ENCODE measurements around the gene DOK5. TPM values are rescaled to one million over a fixed set of nuclear protein-coding genes. Genes with fewer than 3 reads are reported as not detected.

Gene DOK5
- total RNA-seq, 1 donor from 2014 or later = not detected

DNA sequence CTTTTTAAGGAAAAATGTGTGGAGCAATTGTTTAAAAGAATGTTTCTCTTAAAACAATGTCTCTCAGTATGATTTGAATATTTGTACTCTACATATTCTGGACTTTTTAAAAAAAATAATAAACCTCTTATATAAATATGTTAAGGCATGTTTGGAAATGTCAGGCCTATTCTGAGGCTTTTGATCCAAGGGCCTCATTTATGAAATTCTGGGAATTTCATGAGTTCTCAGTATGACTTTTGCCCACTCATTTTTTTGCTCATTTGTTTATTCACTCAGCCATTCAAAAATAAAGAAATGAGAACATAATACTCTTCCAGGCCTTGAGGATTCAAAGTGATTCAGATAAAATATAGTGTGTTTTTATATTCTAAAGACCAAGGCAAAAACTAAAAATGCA, 60.4 kb downstream of the DOK5 start:
- Histone ChIP-seq H3K36me3 (no peaks in the 10 kb centered on the region), H3K4me3 (no peak overlapping the region), H3K27ac (no peak overlapping the region), H3K9me3 (peaks cover 0 to 9% of the 10 kb centered on the region in 2 donors), H3K4me1 (no peaks in the 10 kb centered on the region), H3K27me3 (no peaks in the 10 kb centered on the region)
- DNase-seq (ENCODE audit: low spot score in 2 of 2) = no peak
- TF ChIP-seq, protein P1, sequence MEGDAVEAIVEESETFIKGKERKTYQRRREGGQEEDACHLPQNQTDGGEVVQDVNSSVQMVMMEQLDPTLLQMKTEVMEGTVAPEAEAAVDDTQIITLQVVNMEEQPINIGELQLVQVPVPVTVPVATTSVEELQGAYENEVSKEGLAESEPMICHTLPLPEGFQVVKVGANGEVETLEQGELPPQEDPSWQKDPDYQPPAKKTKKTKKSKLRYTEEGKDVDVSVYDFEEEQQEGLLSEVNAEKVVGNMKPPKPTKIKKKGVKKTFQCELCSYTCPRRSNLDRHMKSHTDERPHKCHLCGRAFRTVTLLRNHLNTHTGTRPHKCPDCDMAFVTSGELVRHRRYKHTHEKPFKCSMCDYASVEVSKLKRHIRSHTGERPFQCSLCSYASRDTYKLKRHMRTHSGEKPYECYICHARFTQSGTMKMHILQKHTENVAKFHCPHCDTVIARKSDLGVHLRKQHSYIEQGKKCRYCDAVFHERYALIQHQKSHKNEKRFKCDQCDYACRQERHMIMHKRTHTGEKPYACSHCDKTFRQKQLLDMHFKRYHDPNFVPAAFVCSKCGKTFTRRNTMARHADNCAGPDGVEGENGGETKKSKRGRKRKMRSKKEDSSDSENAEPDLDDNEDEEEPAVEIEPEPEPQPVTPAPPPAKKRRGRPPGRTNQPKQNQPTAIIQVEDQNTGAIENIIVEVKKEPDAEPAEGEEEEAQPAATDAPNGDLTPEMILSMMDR (IDR thresholded peaks at IDR 0.05) = no peak
- intact Hi-C loops (cut with DNase I) = no loop called here

DNA sequence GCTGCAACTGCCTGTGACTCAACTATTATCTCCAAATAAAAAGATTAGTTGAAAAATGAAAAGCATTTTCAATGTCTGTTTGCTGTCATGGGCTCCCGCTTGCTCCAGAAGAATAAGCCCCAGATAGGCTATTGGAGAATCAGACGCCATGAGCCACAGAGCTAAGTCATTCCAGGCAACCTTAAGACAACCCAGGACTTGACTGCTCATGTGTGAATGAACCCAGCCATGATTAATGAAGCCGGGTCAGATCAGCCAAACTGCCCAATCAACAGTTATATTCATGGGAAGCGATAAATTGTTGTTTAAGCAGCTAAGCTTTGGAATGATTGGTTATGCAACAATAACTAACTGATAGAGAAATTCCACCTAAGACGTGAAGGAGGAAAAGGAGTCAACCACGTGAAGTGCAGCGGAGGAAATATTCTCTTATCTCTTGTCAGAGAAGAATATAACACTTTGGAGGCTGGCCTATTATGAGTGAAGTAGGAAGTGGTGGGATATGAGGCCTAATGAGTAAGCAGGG, 64.2 kb downstream of the DOK5 start:
- no peaks in the 10 kb centered on the region for H3K36me3 ChIP-seq
- peaks cover 0 to 9% of the 10 kb centered on the region in 2 donors for H3K9me3 ChIP-seq
- TF ChIP-seq, protein P1 (IDR thresholded peaks at IDR 0.05) = no peak
- intact Hi-C loops (cut with DNase I) = no loop called here
- H3K4me1 ChIP-seq = no peaks in the 10 kb centered on the region
- no peak for DNase-seq (ENCODE audit: low spot score in 2 of 2)
- H3K27me3 ChIP-seq = no peaks in the 10 kb centered on the region
- H3K27ac ChIP-seq = no peak overlapping the region
- H3K4me3 ChIP-seq = no peak overlapping the region

DNA sequence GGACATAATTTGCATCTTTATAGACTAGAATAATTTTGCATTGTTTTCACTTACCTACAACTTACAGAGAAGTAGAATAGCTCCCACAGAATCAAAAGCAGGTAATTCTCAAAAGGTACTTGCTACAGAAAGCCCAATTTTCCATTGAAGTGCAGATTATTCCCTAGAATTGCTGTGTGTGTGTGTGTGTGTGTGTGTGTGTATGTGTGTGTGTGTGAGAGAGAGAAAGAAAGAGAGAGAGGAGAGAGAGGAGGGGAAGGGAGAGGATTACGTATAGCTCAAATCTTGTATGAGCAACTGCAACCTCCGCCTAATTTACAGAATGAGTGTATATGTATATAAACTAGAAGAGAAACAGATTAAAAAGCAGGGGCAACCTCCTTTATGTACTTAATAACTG, 68.0 kb downstream of the DOK5 start:
- intact Hi-C loops (cut with DNase I) = no loop called here
- Histone ChIP-seq H3K27me3 (no peaks in the 10 kb centered on the region), H3K36me3 (no peaks in the 10 kb centered on the region), H3K9me3 (peaks cover 0 to 3% of the 10 kb centered on the region in 2 donors), H3K4me1 (no peaks in the 10 kb centered on the region), H3K4me3 (no peak overlapping the region), H3K27ac (no peak overlapping the region)
- no peak for DNase-seq (ENCODE audit: low spot score in 2 of 2)
- TF ChIP-seq, protein P1 (IDR thresholded peaks at IDR 0.05) = no peak

DNA sequence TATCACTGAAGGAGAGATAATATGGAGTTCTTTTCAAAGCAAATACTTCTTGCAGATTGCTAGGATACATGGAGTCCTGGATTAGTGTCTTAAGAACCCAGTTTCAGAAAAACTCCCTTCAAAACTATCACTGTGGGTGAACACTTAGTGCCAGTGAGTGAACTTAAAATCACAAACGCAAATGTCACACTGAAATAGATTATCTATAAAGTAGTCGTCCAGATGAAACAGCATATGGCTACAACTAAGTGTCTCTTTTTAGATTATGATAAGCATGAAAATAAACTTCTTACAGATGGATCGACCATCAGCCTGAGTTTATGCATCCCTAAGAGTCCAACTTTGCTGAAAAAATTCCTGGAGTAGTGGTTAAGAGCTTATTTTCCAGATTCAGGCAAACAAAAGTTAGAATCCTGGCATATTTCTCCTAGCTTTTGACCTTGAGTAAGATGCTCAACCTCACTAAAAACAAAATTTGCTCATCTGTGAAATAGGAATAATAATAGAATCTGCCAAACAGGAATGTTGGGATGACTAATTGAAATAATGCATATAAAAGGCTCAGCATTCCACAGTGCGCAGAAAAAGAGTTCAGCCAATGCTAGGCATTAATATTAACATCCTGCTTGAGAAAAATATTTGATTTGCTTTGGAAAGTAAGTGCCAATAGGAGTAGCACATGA, 70.4 kb downstream of the DOK5 start:
- Histone ChIP-seq H3K4me3 (no peak overlapping the region), H3K9me3 (no peaks in the 10 kb centered on the region), H3K27ac (no peak overlapping the region), H3K27me3 (no peaks in the 10 kb centered on the region), H3K36me3 (no peaks in the 10 kb centered on the region), H3K4me1 (no peaks in the 10 kb centered on the region)
- DNase-seq (ENCODE audit: low spot score in 2 of 2) = no peak
- TF ChIP-seq, protein P1 (IDR thresholded peaks at IDR 0.05) = no peak
- intact Hi-C loops (cut with DNase I) = no loop called here

DNA sequence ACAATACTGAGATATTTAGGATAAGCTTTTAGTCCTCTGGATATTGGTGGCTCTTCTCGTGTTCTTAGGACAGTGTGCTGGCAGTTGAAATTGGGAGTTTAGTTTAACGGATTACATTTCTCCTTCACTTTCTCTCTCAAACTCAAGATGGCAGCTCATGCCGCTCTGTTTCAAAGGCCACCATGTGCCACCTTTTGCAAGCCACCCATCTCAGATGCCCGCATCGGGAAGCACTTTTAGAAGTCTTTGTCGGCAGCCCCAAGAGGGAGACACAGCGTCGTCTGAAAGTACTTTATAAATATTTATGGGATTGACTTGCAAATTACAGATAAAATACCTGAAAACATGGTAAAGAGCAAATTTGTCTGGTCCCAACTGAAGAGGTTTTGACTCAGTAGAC, 73.5 kb downstream of the DOK5 start:
- no peak for DNase-seq (ENCODE audit: low spot score in 2 of 2)
- no peaks in the 10 kb centered on the region for H3K4me1 ChIP-seq
- no peak overlapping the region for H3K27ac ChIP-seq
- H3K9me3 ChIP-seq = no peaks in the 10 kb centered on the region
- H3K36me3 ChIP-seq = no peaks in the 10 kb centered on the region
- H3K4me3 ChIP-seq = no peak overlapping the region
- intact Hi-C loops (cut with DNase I) = no loop called here
- H3K27me3 ChIP-seq = no peaks in the 10 kb centered on the region
- TF ChIP-seq, protein P1 (IDR thresholded peaks at IDR 0.05) = no peak
